B cell (primary cell): ENCODE data around the gene NUCB1.

Source experiments
- CTCF ChIP-seq: fragments of 200-600 bp; IDR thresholded peaks from one replicate; pipeline ENCODE4 v1.8.0; 2022; ENCODE audit warnings: antibody characterized with exemption, mild to moderate bottlenecking
- EZH2 ChIP-seq: IDR thresholded peaks from 2 replicates; pipeline ENCODE4 v1.6.1; 2012; ENCODE audit warnings: borderline replicate concordance, low read depth, mild to moderate bottlenecking, moderate library complexity, low read length; ENCODE audit not compliant: insufficient read depth, poor library complexity, severe bottlenecking

- TF ChIP-seq CTCF: no peak
- TF ChIP-seq EZH2: no peak
These were observed 50.9 kb downstream of the NUCB1 start for GRCh38 chr19:48950830-48951519.
